ENCODE results near the gene FKBP1B. TPM values are rescaled to one million over a fixed set of nuclear protein-coding genes. Genes with fewer than 3 reads are reported as not detected.
A peak's percentile ranks its signal among the peaks of the same experiment; 100 is the strongest.

FKBP1B gene
- total RNA-seq, 1 experiment from 2014 or later, result 2.1 TPM

DNA sequence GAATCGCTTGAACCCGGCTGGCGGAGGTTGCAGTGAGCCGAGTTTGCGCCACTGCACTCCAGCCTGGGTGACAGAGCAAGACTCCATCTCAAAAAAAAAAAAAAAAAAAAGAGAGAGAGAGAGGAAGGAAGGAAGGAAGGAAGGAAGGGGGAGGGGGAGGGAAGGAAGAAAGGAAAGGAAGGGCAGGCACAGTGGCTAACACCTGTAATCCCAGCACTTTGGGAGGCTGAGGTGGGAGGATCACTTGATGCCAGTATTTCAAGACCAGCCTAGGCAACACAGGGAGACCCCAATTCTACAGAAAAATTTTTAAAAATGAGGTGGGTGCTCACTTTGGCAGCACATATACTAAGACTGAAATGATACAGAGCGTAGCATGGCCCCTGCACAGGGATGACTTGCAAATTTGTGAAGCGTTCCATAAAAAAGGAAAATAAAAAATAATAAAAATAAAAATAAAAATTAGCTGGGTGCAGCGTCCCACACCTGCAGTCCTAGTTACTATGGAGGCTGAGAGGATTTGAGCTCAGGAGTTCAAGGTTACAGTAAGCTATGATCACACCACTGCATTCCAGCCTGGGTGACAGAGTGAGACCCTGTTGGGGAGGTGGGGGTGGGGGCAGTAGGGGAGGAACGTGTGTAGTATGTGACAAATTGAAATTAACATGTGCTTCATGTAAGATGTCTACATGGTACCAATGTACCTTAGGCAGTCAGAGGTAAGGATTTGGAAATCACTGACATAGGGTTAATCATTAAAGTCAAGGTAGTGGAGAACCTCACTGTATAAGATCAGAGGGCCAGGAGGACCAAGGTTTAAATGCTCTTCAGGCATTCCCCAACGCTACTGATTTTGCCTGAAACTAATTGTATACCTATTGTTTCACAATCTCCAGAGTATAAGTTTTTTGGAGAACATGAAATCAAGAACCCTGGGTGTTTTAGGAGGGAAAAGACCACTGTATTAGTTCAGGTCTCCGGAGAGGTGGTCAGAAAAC, 3.7 kb upstream of the FKBP1B start:
- Histone ChIP-seq H3K9me3 (ENCODE audit: low read length) (no peaks in the 10 kb centered on the region), H3K4me1 (ENCODE audit: insufficient read depth, low read length) (peaks cover 11% of the 10 kb centered on the region), H3F3A (ENCODE audit: low read length, unreplicated experiment) (no peaks in the 10 kb centered on the region), H3K9me2 (replicated peaks; ENCODE audit: low read length) (no peaks in the 10 kb centered on the region), H4K20me1 (ENCODE audit: low read length) (no peaks in the 10 kb centered on the region), H2AFZ (ENCODE audit: low read length) (no peak overlapping the region), H3K9ac (ENCODE audit: low read length) (peak overlapping the region; percentile 79; the same call in 1 of the 2 replicates), H3K27me3 (ENCODE audit: low read length) (no peaks in the 10 kb centered on the region), H3K4me2 (ENCODE audit: low read length) (peak overlapping the region; percentile 87), H3K4me3 (ENCODE audit: low read length) (peak overlapping the region; percentile 91), H3K79me2 (ENCODE audit: low read length) (peaks cover 36% of the 10 kb centered on the region), H3K27ac (ENCODE audit: low read length) (no peak overlapping the region), H3K36me3 (ENCODE audit: low read depth, low read length) (no peaks in the 10 kb centered on the region)
- intact Hi-C loops (cut with micrococcal nuclease), result no loop called here
- DNase-seq (no peak), ATAC-seq (no peak)
- TF ChIP-seq EZH2 (IDR thresholded peaks at IDR 0.05; ENCODE audit: low read length, unreplicated experiment), result no peak
- no peak for TF ChIP-seq EZH2phosphoT487 (IDR thresholded peaks at IDR 0.05; ENCODE audit: borderline replicate concordance, low read length)
- TF ChIP-seq CTCF (conservative IDR thresholded peaks at IDR 0.05; ENCODE audit: low read depth, low read length), result no peak
- CTCF ChIA-PET, result no interaction called here
- no TSS peak for BruUV-seq (replicated peaks)
- POLR2A ChIA-PET (ENCODE audit: unreplicated experiment), result no interaction called here

GRCh38 chr2:24046599-24046929, 3.0 kb upstream of the FKBP1B start:
- POLR2A ChIA-PET (ENCODE audit: unreplicated experiment), result interaction anchor here (0.6 kb wide), 1 partner anchor 590 kb away, joined by 5 read pairs; no protein-coding TSS in a partner anchor
- Histone ChIP-seq H3K4me1 (ENCODE audit: insufficient read depth, low read length) (peaks cover 11% of the 10 kb centered on the region), H3K9ac (ENCODE audit: low read length) (peak overlapping the region; percentile 79), H2AFZ (ENCODE audit: low read length) (peak overlapping the region; percentile 87), H3K27ac (ENCODE audit: low read length) (no peak overlapping the region), H4K20me1 (ENCODE audit: low read length) (no peaks in the 10 kb centered on the region), H3K27me3 (ENCODE audit: low read length) (no peaks in the 10 kb centered on the region), H3K9me3 (ENCODE audit: low read length) (no peaks in the 10 kb centered on the region), H3K79me2 (ENCODE audit: low read length) (peaks cover 33% of the 10 kb centered on the region), H3K4me3 (ENCODE audit: low read length) (peak overlapping the region; percentile 91), H3K36me3 (ENCODE audit: low read depth, low read length) (no peaks in the 10 kb centered on the region), H3K9me2 (replicated peaks; ENCODE audit: low read length) (no peaks in the 10 kb centered on the region), H3K4me2 (ENCODE audit: low read length) (peak overlapping the region; percentile 87), H3F3A (ENCODE audit: low read length, unreplicated experiment) (no peaks in the 10 kb centered on the region)
- CTCF ChIA-PET, result no interaction called here
- BruUV-seq (replicated peaks), result no TSS peak
- intact Hi-C loops (cut with micrococcal nuclease), result no loop called here
- TF ChIP-seq CTCF (conservative IDR thresholded peaks at IDR 0.05; ENCODE audit: low read depth, low read length) (no peak), EZH2phosphoT487 (IDR thresholded peaks at IDR 0.05; ENCODE audit: borderline replicate concordance, low read length) (no peak), EZH2 (IDR thresholded peaks at IDR 0.05; ENCODE audit: low read length, unreplicated experiment) (no peak)
- DNase-seq (no peak), ATAC-seq (no peak; the same call in 1 of the 2 replicates)

Data from PC-3 (cell line).